HepG2 (cell line): Measurements from ENCODE around the gene SCGB1D2. TPM values are rescaled to one million over a fixed set of nuclear protein-coding genes. Genes with fewer than 3 reads are reported as not detected.
A peak's percentile ranks its signal among the peaks of the same experiment; 100 is the strongest.
"Not testable (repeated sequence)": the region's sequence is repeated elsewhere in the genome, so short reads cannot be mapped to it uniquely, and the experiment has no call there.

Experiments used
- ATAC-seq: fragments of 200-7000 bp; cut with Tn5 transposase; 3 replicates; pipeline ENCODE4 v1.9.1; 2020; ENCODE audit warnings: mild to moderate bottlenecking, moderate library complexity
- BruUV-seq: library from RNA; stranded (reverse); fragments of 400-500 nt; replicated peaks from 2 replicates; lab custom pipeline; 2021; lab: Mats Ljungman, UMichigan
- CTCF ChIA-PET: fragments of 300-600 bp; formaldehyde crosslinking; extraction: SDS; loops from one replicate; lab custom pipeline; 2021; ENCODE audit warnings: low total read pairs, inconsistent platforms, low intra/inter-chr PET ratio; lab: Yijun Ruan, JAX
- POLR2A ChIA-PET: fragments of 350-600 bp; sonication (Branson Sonifier 250); formaldehyde crosslinking; loops from one replicate; lab custom pipeline; 2020; ENCODE audit warnings: antibody characterized with exemption, inconsistent platforms; lab: Yijun Ruan, JAX
- DNase-seq: peaks from one replicate; pipeline ENCODE4 v3.0.0-alpha.2; 2015; ENCODE audit warnings: low spot score
- FAIRE-seq: peaks from 3 replicates; lab custom pipeline; 2011; peaks lifted over from hg19 to GRCh38; lab: Jason Lieb, UNC
- H2AFZ ChIP-seq: one replicate; pipeline ENCODE4 v1.6.1; 2011; ENCODE audit warnings: low read length, inconsistent platforms
- H3K27ac ChIP-seq: fragments of 300-600 bp; 3 replicates; pipeline ENCODE4 v1.8.0; 2011; ENCODE audit warnings: mixed run types, mild to moderate bottlenecking, mixed read lengths, low read length, inconsistent platforms; ENCODE audit not compliant: insufficient read depth; ENCODE audit errors: extremely low read length
- H3K27me3 ChIP-seq, 2 experiments: fragments of 200-600 bp in 1 of 2; 2 replicates in 1 of 2; 3 replicates in 1 of 2; pipeline versions ENCODE4 v1.6.0 to v1.8.0; 2011; ENCODE audit warnings: low read length in 2 of 2, mild to moderate bottlenecking in 2 of 2, moderate library complexity in 2 of 2, inconsistent platforms in 1 of 2; ENCODE audit not compliant: insufficient read depth in 2 of 2, control insufficient read depth in 1 of 2
- H3K36me3 ChIP-seq, 2 experiments: fragments of 200-600 bp in 1 of 2; replicated peaks in 1 of 2; 2 replicates in 1 of 2; 3 replicates in 1 of 2; pipeline versions ENCODE4 v1.5.1 to v1.8.0; 2011; ENCODE audit warnings: low read length in 2 of 2, inconsistent platforms in 1 of 2; ENCODE audit not compliant: insufficient read depth in 2 of 2, control insufficient read depth in 1 of 2
- H3K4me1 ChIP-seq: 2 replicates; pipeline ENCODE4 v1.5.1; 2012; ENCODE audit warnings: low read length, inconsistent platforms; ENCODE audit not compliant: insufficient read depth
- H3K4me2 ChIP-seq: 2 replicates; pipeline ENCODE4 v1.6.0; 2011; ENCODE audit warnings: low read depth, low read length, inconsistent platforms
- H3K4me3 ChIP-seq, 3 experiments: fragments of 200-600 bp in 1 of 3; sonication (generic), shearing (Covaris generic) in 1 of 3; replicated peaks in 1 of 3; 2 replicates each; pipeline ENCODE4 v1.5.1; 2011 to 2016; ENCODE audit warnings: low read length in 3 of 3, inconsistent platforms in 2 of 3, low read depth in 2 of 3, mild to moderate bottlenecking in 2 of 3, control low read depth in 1 of 3, mixed read lengths in 1 of 3; ENCODE audit not compliant: insufficient read depth in 1 of 3
- H3K79me2 ChIP-seq: one replicate; pipeline ENCODE4 v1.6.1; 2011; ENCODE audit warnings: low read length, inconsistent platforms; ENCODE audit not compliant: insufficient read depth
- H3K9ac ChIP-seq: 2 replicates; pipeline ENCODE4 v1.6.0; 2011; ENCODE audit warnings: mild to moderate bottlenecking, low read depth, low read length, inconsistent platforms; ENCODE audit not compliant: insufficient read depth
- H3K9me3 ChIP-seq: 2 replicates; pipeline ENCODE4 v1.5.1; 2012; ENCODE audit warnings: mild to moderate bottlenecking, low read length
- H4K20me1 ChIP-seq: 2 replicates; pipeline ENCODE4 v1.6.0; 2011; ENCODE audit warnings: inconsistent platforms, mild to moderate bottlenecking, low read length, moderate library complexity; ENCODE audit not compliant: insufficient read depth
- ELF3 ChIP-seq: IDR thresholded peaks from 2 replicates; pipeline ENCODE4 v1.6.1; 2016; ENCODE audit warnings: missing genetic modification reagents, missing compliant biosample characterization
- FOXK1 ChIP-seq: sonication (generic); formaldehyde crosslinking; IDR thresholded peaks from 2 replicates; pipeline ENCODE4 v1.4.0; 2020; ENCODE audit warnings: low read depth, missing genetic modification reagents, borderline replicate concordance
- LCORL ChIP-seq, 2 experiments: fragments of 450-650 bp in 1 of 2; sonication (generic) in 1 of 2; formaldehyde crosslinking in 1 of 2; IDR thresholded peaks; 2 replicates each; pipeline versions ENCODE4 v1.5.0 to v1.6.1; 2017 to 2020; ENCODE audit warnings: antibody characterized with exemption in 1 of 2, missing genetic modification reagents in 1 of 2
- WGBS: methylation state at CpG from one replicate; pipeline ENCODE4 v1.1.6; 2017; ENCODE audit warnings: low lambda C conversion rate; 5-methylcytosine and 5-hydroxymethylcytosine counted together
- in situ Hi-C: cut with HindIII; loops from 2 replicates; pipeline ENCODE4 v1.10.0; 2017; ENCODE audit warnings: low pct_unique_long_range_greater_than_20kb; ENCODE audit not compliant: extremely low pct_ligation_motif_present
- intact Hi-C: fragments of 100-400 bp; cut with micrococcal nuclease; formaldehyde crosslinking; loops from one replicate; pipeline ENCODE4 v1.10.0; 2022; ENCODE audit not compliant: unreplicated experiment
- polyA plus RNA-seq, 8 experiments: library from polyadenylated mRNA; depleted of rRNA in 3 of 8; stranded (reverse) in 7 of 8; unstranded in 1 of 8; fragments of >200 nt; fragmentation: Illumina TruSeq in 4 of 8; extraction: Trizol in 4 of 8; gene quantifications; 2 replicates each; pipeline versions ENCODE4 v1.2.1 to v1.2.3, GENCODE V29; 2011 to 2016; ENCODE audit warnings: low read depth in 4 of 8, missing spikeins in 1 of 8, mixed read lengths in 1 of 8; ENCODE audit not compliant: insufficient read depth in 1 of 8
- total RNA-seq, 5 experiments: library from RNA; depleted of rRNA; stranded (reverse); fragments of >200 nt; fragmentation: Illumina TruSeq; extraction: Trizol; gene quantifications; 2 replicates each; pipeline ENCODE4 v1.2.3, GENCODE V29; 2016; ENCODE audit warnings: low read depth in 1 of 5

Gene SCGB1D2
- total and polyA plus RNA-seq, 2 of the 13 experiments (the other 11 are each of a cell fraction or from before 2014, with no cell fraction given) = not detected

GRCh38 chr11:62195945-62196344 lies 46.1 kb upstream of the SCGB1D2 start (continued):
- TF ChIP-seq ELF3 (CRISPR knock-in tag) = no peak

GRCh38 chr11:62197400-62197799 lies 44.6 kb upstream of the SCGB1D2 start:
- H4K20me1 ChIP-seq, H3K79me2 ChIP-seq, FAIRE-seq, H3K4me1 ChIP-seq, H3K4me3 ChIP-seq, intact Hi-C loops, in situ Hi-C loops, H3K4me2 ChIP-seq, H3K9ac ChIP-seq, BruUV-seq, H2AFZ ChIP-seq, POLR2A ChIA-PET, CTCF ChIA-PET, H3K36me3 ChIP-seq, DNase-seq, ATAC-seq, H3K27ac ChIP-seq, H3K9me3 ChIP-seq: not testable (repeated sequence)
- 0% methylated on average over 2 of the region's 2 CpGs for WGBS
- peaks cover 3 to 47% of the 10 kb centered on the region in 2 experiments; a peak in 4 of 5 replicates for H3K27me3 ChIP-seq

- TF ChIP-seq FOXK1 (no peak), LCORL (IDR thresholded peaks at IDR 0.05) (peak; percentile 89), LCORL (CRISPR knock-in tag; IDR thresholded peaks at IDR 0.05) (no peak)
These were observed 40.7 kb upstream of the SCGB1D2 start for GRCh38 chr11:62201376-62201775.

More at GRCh38 chr11:62201376-62201775, 40.7 kb upstream of the SCGB1D2 start:
- intact Hi-C loops (no loop called here), in situ Hi-C loops (no loop called here)
- no peak overlapping the region for H3K4me2 ChIP-seq
- H3K27ac ChIP-seq = no peak overlapping the region
- peaks cover 0 to 39% of the 10 kb centered on the region in 2 experiments for H3K27me3 ChIP-seq
- DNase-seq (no peak), ATAC-seq (no peak), FAIRE-seq (no peak)
- no peak overlapping the region for H3K9ac ChIP-seq
- no peaks in the 10 kb centered on the region for H3K36me3 ChIP-seq
- no TSS peak for BruUV-seq
- no peaks in the 10 kb centered on the region for H3K79me2 ChIP-seq
- WGBS = 0% methylated on average over 2 of the region's 2 CpGs
- ChIA-PET POLR2A (no interaction called here), CTCF (no interaction called here)
- no peak overlapping the region for H2AFZ ChIP-seq
- H3K4me3 ChIP-seq = no peak overlapping the region
- H4K20me1 ChIP-seq = no peaks in the 10 kb centered on the region
- H3K4me1 ChIP-seq = no peaks in the 10 kb centered on the region
- no peaks in the 10 kb centered on the region for H3K9me3 ChIP-seq
